Nephron progenitor cell (in vitro differentiated cells): ENCODE data around the gene RAI1.

Source experiments
- DNase-seq: peaks from one replicate; pipeline ENCODE4 v3.0.0; 2021
- H3K27ac Mint-ChIP-seq: 2 replicates; pipeline ENCODE4 v1.8.0; 2021; ENCODE audit warnings: mild to moderate bottlenecking, moderate library complexity, mixed read lengths
- H3K27me3 Mint-ChIP-seq: 2 replicates; pipeline ENCODE4 v1.8.0; 2021; ENCODE audit warnings: mild to moderate bottlenecking, low read depth, mixed read lengths; ENCODE audit not compliant: poor library complexity
- H3K36me3 Mint-ChIP-seq: 2 replicates; pipeline ENCODE4 v1.8.0; 2021; ENCODE audit warnings: low read depth, mixed read lengths
- H3K4me1 Mint-ChIP-seq: 2 replicates; pipeline ENCODE4 v1.8.0; 2021; ENCODE audit warnings: mixed read lengths
- H3K4me3 Mint-ChIP-seq: 2 replicates; pipeline ENCODE4 v1.8.0; 2021; ENCODE audit warnings: mild to moderate bottlenecking, moderate library complexity, mixed read lengths
- H3K9me3 Mint-ChIP-seq: 2 replicates; pipeline ENCODE4 v1.8.0; 2021; ENCODE audit warnings: mild to moderate bottlenecking, moderate library complexity, mixed read lengths
- TF ChIP-seq, protein P1 (sequence below): fragments of 200-600 bp; sonication (generic); IDR thresholded peaks from 2 replicates; pipeline ENCODE4 v1.5.0; 2021; ENCODE audit warnings: antibody characterized with exemption

The RAI1 gene

DNA sequence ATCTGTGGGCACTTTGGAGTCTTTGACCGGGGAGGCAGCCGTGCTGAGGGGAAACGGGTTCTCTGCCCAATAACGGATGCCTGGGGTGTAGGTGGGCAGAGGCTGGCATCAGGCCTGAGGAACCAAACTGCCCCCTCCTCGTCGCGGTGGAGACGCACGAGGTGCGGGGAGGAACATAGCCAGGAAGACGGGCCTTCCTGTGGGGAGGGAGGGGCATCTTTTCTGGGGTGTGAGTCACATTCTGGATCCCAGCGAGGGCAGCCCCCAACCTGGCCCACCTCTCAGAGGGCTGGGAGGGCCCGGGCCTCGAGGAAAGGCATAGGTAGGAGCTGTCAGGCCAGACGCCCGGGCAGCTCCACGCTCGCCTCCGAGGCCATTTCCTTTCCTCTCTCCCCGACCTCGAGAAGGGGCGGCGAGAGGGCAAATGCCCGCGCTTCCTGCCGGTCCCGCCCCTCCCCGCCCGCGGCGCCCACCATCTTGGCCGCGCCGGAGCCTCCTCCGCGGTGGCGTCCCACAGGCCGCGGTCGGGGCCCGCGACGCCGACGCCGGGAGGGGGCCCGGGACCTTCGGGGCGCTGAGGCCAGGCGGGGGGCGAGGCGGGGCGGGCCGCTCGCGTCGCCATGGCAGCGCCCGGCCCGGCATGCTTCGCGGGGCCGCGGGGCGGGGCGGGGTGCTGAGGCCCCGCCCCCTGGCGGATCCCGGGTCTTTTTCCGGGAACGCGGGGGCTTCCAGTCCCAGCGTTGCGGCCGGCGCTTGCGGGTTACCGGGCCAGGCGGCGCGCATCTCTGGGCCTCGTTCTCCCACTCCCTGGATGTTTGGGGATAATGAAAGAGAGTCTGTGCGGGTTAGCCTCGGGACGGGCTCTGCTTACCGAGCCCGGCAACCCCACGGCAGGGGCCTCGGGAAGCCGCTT lies 13.2 kb downstream of the RAI1 start:
- H3K36me3 Mint-ChIP-seq, result no peaks in the 10 kb centered on the region
- peak overlapping the region; percentile 99 for H3K27ac Mint-ChIP-seq
- peaks cover 13% of the 10 kb centered on the region for H3K27me3 Mint-ChIP-seq

DNA sequence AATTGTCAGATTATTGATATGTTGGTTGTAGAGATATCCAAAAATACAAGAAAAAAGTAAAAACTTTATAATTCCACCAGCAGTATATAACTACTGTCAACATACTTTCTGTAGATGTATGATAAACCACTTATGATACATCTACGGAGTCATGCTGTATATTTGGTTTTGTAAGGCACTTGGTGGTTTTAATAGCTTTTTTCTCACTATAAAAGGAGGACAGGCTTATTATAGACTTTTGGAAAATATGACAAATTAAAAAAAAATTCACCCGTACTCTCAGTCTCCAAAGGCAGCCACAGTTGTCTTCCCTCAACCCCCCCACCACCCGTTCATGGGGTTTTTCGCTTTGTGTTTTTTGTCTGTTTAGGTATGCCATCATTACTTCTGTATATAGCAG lies 14.8 kb downstream of the RAI1 start:
- Mint-ChIP-seq H3K9me3 (no peaks in the 10 kb centered on the region), H3K36me3 (no peaks in the 10 kb centered on the region), H3K4me1 (peaks cover 89% of the 10 kb centered on the region), H3K27ac (no peak overlapping the region), H3K27me3 (peaks cover 23% of the 10 kb centered on the region), H3K4me3 (peak overlapping the region; percentile 86)
- no peak for DNase-seq
- TF ChIP-seq, protein P1, sequence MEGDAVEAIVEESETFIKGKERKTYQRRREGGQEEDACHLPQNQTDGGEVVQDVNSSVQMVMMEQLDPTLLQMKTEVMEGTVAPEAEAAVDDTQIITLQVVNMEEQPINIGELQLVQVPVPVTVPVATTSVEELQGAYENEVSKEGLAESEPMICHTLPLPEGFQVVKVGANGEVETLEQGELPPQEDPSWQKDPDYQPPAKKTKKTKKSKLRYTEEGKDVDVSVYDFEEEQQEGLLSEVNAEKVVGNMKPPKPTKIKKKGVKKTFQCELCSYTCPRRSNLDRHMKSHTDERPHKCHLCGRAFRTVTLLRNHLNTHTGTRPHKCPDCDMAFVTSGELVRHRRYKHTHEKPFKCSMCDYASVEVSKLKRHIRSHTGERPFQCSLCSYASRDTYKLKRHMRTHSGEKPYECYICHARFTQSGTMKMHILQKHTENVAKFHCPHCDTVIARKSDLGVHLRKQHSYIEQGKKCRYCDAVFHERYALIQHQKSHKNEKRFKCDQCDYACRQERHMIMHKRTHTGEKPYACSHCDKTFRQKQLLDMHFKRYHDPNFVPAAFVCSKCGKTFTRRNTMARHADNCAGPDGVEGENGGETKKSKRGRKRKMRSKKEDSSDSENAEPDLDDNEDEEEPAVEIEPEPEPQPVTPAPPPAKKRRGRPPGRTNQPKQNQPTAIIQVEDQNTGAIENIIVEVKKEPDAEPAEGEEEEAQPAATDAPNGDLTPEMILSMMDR, result no peak

More for the DNA sequence above, 13.2 kb downstream of the RAI1 start:
- H3K4me3 Mint-ChIP-seq, result peak overlapping the region; percentile 86
- H3K4me1 Mint-ChIP-seq, result peaks cover 87% of the 10 kb centered on the region
- TF ChIP-seq, protein P1, result no peak
- peak; percentile 80 for DNase-seq
- no peaks in the 10 kb centered on the region for H3K9me3 Mint-ChIP-seq

DNA sequence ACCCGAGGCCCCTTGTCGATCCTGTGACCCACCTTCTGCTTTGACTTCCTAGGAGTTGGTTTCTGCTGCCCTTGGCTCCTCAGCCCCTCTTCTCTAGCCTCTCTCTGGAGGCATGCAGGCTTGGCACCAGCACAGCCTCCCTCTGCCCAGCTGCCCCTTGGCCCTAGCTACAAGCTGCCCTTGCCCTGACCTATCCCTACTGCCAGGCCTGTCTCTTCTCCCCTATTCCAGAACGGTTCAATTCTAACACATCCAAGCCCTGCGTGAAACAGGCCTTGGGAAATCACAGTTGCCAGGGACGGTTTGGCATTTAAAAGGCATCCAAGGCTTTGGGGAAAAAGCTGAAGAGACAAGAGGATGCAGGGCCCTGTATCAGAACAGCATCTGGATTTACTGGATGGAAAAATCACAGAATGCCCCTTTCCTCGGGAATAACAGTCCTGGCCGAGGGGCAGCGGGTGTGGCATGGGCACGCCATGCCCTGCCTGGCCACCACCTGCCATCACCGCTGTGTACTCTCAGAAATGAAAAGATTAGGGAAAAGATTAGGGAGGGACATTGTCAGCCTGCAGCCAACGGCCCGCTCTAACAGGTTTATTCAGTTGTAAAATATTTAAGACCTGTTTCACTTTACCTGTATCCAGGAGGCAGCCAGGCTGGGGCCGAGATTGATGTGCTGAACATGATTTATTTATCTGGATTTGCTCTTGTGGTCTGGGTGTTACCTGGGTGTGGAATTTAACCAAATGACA lies 15.8 kb downstream of the RAI1 start:
- peaks cover 30% of the 10 kb centered on the region for H3K27me3 Mint-ChIP-seq
- H3K27ac Mint-ChIP-seq, result peak overlapping the region; percentile 1
- H3K36me3 Mint-ChIP-seq, result no peaks in the 10 kb centered on the region
- H3K4me3 Mint-ChIP-seq, result peak overlapping the region; percentile 47
- peaks cover 89% of the 10 kb centered on the region for H3K4me1 Mint-ChIP-seq
- DNase-seq, result no peak
- no peaks in the 10 kb centered on the region for H3K9me3 Mint-ChIP-seq
- TF ChIP-seq, protein P1, result no peak

DNA sequence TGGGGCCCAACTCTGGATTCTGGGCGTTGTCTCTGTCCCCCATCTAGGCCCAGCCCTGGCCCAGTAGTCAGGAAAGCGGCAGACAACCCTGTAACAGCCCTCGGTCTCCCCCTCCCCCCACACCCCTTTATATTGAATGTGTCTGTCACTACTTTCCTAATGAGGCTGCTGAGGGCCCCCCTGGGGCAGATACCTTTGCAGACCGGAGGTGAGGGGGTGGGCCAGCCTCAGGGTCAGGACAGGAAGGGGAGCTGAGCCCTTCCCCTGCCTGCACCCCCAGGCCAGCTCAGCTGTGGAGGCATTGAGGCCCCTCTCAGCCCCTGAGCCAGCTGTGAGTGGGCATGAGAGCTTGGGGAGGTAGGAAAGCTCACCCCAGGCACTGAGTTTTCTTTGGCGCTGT lies 17.1 kb downstream of the RAI1 start:
- Mint-ChIP-seq H3K4me3 (peak overlapping the region; percentile 74), H3K36me3 (no peaks in the 10 kb centered on the region), H3K9me3 (no peaks in the 10 kb centered on the region), H3K27me3 (peaks cover 26% of the 10 kb centered on the region), H3K4me1 (peaks cover 89% of the 10 kb centered on the region), H3K27ac (peak overlapping the region; percentile 53)
- TF ChIP-seq, protein P1, result no peak
- no peak for DNase-seq

DNA sequence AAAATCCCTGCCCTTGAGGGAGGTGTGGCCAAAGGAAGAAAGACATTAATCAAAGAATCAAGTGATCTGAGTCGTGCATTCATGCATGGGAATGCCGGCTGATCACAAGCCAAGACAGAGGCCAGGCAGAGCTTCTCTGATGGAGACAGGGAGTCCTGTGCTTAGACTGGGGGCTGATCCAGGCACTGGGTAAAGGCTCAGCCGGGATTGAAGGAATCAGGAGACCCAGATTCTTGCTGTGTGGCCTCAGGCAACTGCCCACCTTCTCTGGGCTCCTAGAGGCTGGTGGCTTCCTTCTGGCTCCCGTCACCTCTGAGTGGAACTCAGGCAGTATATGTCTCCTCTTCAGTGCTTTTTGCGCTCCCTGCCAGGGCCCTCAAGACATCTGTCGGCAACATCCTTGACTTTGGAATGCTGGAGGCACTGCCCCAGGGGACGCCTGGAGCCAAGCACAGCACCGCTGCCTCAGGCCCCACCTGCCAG lies 17.7 kb downstream of the RAI1 start:
- H3K4me3 Mint-ChIP-seq, result peak overlapping the region; percentile 74
- peak overlapping the region; percentile 53 for H3K27ac Mint-ChIP-seq
- H3K36me3 Mint-ChIP-seq, result no peaks in the 10 kb centered on the region
- no peaks in the 10 kb centered on the region for H3K9me3 Mint-ChIP-seq
- DNase-seq, result peak; percentile 53
- TF ChIP-seq, protein P1, result no peak
- H3K4me1 Mint-ChIP-seq, result peaks cover 89% of the 10 kb centered on the region
- H3K27me3 Mint-ChIP-seq, result peaks cover 26% of the 10 kb centered on the region
